Naive thymus-derived CD4-positive, alpha-beta T cell (primary cell): ENCODE results near the gene MIOX. TPM values are rescaled to one million over a fixed set of nuclear protein-coding genes. Genes with fewer than 3 reads are reported as not detected.

Experiments
- ATAC-seq: fragments of 150-1000 bp; cut with Tn5 transposase; 2 replicates; pipeline ENCODE4 v1.10.0; 2021; ENCODE audit warnings: mild to moderate bottlenecking, moderate library complexity
- CTCF ChIA-PET: fragments of 350-600 bp; sonication (Branson Sonifier 250); formaldehyde crosslinking; loops from one replicate; lab custom pipeline; 2021; ENCODE audit warnings: antibody characterized with exemption; lab: Charles Lee
- POLR2A ChIA-PET: fragments of 350-600 bp; sonication (Branson Sonifier 250); formaldehyde crosslinking; loops from one replicate; lab custom pipeline; 2021; ENCODE audit warnings: antibody characterized with exemption, inconsistent platforms; lab: Charles Lee
- DNase-seq, 9 donors: peaks; one replicate each; pipeline versions ENCODE4 v3.0.0 to v3.0.0-alpha.2; 2020 to 2022; ENCODE audit warnings: mixed read lengths in 1 of 9
- H3K27ac ChIP-seq: one replicate; pipeline ENCODE4 v1.7.0; 2013; ENCODE audit warnings: mild to moderate bottlenecking, low read depth, low read length, moderate library complexity
- H3K27me3 ChIP-seq, 2 donors: one replicate each; pipeline ENCODE4 v1.7.0; 2013; ENCODE audit warnings: low read length in 2 of 2, mild to moderate bottlenecking in 2 of 2, moderate library complexity in 2 of 2; ENCODE audit not compliant: control insufficient read depth in 2 of 2, insufficient read depth in 2 of 2
- H3K36me3 ChIP-seq, 3 experiments: 1 replicate in 2 of 3; 2 replicates in 1 of 3; pipeline ENCODE4 v1.7.0; 2013; ENCODE audit warnings: low read length in 3 of 3, mild to moderate bottlenecking in 3 of 3, moderate library complexity in 1 of 3; ENCODE audit not compliant: insufficient read depth in 3 of 3, control insufficient read depth in 2 of 3
- H3K4me1 ChIP-seq, 2 donors: one replicate each; pipeline ENCODE4 v1.7.0; 2013; ENCODE audit warnings: low read length in 2 of 2, mild to moderate bottlenecking in 2 of 2, moderate library complexity in 1 of 2; ENCODE audit not compliant: control insufficient read depth in 2 of 2, insufficient read depth in 2 of 2
- H3K4me3 ChIP-seq: 2 replicates; pipeline ENCODE4 v1.7.0; 2013; ENCODE audit warnings: mild to moderate bottlenecking, low read length
- H3K9me3 ChIP-seq, 3 experiments: 1 replicate in 2 of 3; 2 replicates in 1 of 3; pipeline ENCODE4 v1.7.0; 2013; ENCODE audit warnings: low read length in 3 of 3; ENCODE audit not compliant: control insufficient read depth in 2 of 3
- H3K27ac Mint-ChIP-seq, 9 donors: one replicate each; pipeline ENCODE4 v1.8.0; 2020 to 2022; ENCODE audit warnings: mixed read lengths in 9 of 9, mild to moderate bottlenecking in 8 of 9, moderate library complexity in 5 of 9, inconsistent platforms in 2 of 9
- H3K27me3 Mint-ChIP-seq, 5 donors: one replicate each; pipeline ENCODE4 v1.8.0; 2021 to 2022; ENCODE audit warnings: mixed read lengths in 5 of 5, mild to moderate bottlenecking in 1 of 5
- H3K36me3 Mint-ChIP-seq, 5 donors: one replicate each; pipeline ENCODE4 v1.8.0; 2020 to 2022; ENCODE audit warnings: mixed read lengths in 5 of 5, mild to moderate bottlenecking in 3 of 5, inconsistent platforms in 1 of 5
- H3K4me1 Mint-ChIP-seq, 7 donors: one replicate each; pipeline ENCODE4 v1.8.0; 2020 to 2022; ENCODE audit warnings: mixed read lengths in 7 of 7, mild to moderate bottlenecking in 3 of 7, inconsistent platforms in 1 of 7
- H3K4me3 Mint-ChIP-seq, 10 donors: one replicate each; pipeline ENCODE4 v1.8.0; 2020 to 2022; ENCODE audit warnings: mild to moderate bottlenecking in 10 of 10, mixed read lengths in 10 of 10, moderate library complexity in 6 of 10, inconsistent platforms in 2 of 10
- H3K9me3 Mint-ChIP-seq, 11 donors: one replicate each; pipeline ENCODE4 v1.8.0; 2020 to 2022; ENCODE audit warnings: mixed read lengths in 11 of 11, mild to moderate bottlenecking in 4 of 11, inconsistent platforms in 1 of 11, moderate library complexity in 1 of 11
- intact Hi-C, 2 donors: fragments of 100-400 bp; cut with micrococcal nuclease; formaldehyde crosslinking; loops; one replicate each; pipeline ENCODE4 v1.15.1; 2023
- polyA plus RNA-seq, 2 donors: library from polyadenylated mRNA; unstranded; fragments of 300-500 nt; fragmentation: Illumina TruSeq; gene quantifications; one replicate each; pipeline ENCODE4 v1.2.3, GENCODE V29; 2021
- total RNA-seq, 6 experiments: library from RNA in 5 of 6; stranded (reverse) in 5 of 6; gene quantifications; 1 replicate in 5 of 6; 2 replicates in 1 of 6; pipeline ENCODE4 v1.2.3 and lab custom pipeline; 2021 to 2026

The MIOX gene
- total and polyA plus RNA-seq, 7 experiments from 2014 or later, result 0.22 TPM; not detected in 6

- H3K27me3 ChIP-seq, result no peaks in the 10 kb centered on the region
- intact Hi-C loops, result loop anchor here (2.0 to 10.0 kb wide), 6 partner anchors 15 to 197 kb away; partner anchors contain the start of genes MAPK11 (in 1 of the 2), PPP6R2 (in 1 of the 2), SCO2 (in 1 of the 2) and SYCE3 (in 1 of the 2)
- Mint-ChIP-seq H3K9me3 (no peaks in the 10 kb centered on the region), H3K36me3 (peaks cover 0 to 15% (median 7%) of the 10 kb centered on the region in 5 donors), H3K27ac (peak overlapping the region; percentile 88 to 99 (median 93)), H3K4me1 (peaks cover 45 to 73% (median 66%) of the 10 kb centered on the region in 7 donors), H3K4me3 (peak overlapping the region; percentile 76 to 100 (median 94)), H3K27me3 (no peaks in the 10 kb centered on the region)
- peak overlapping the region; percentile 65 for H3K4me3 ChIP-seq
- no peak for ATAC-seq
- POLR2A ChIA-PET, result interaction anchor here (0.9 to 3.6 kb wide), 11 partner anchors 12 to 150 kb away, joined by 3 to 19 read pairs (median 9); partner anchors contain the start of genes LMF2, NCAPH2 and SCO2
- CTCF ChIA-PET, result interaction anchor here (2.2 to 4.0 kb wide), 2 partner anchors 37 to 54 kb away, joined by 7 to 18 read pairs; partner anchors contain the start of genes LMF2, NCAPH2 and SCO2
- DNase-seq, result no peak
- H3K4me1 ChIP-seq, result peaks cover 53 to 60% of the 10 kb centered on the region in 2 donors
- H3K9me3 ChIP-seq, result no peaks in the 10 kb centered on the region
- peaks cover 0 to 29% (median 4%) of the 10 kb centered on the region in 3 experiments for H3K36me3 ChIP-seq
- peak overlapping the region; percentile 90 for H3K27ac ChIP-seq
Observed at GRCh38 chr22:50471197-50471847, 15.3 kb upstream of the MIOX start.

DNA sequence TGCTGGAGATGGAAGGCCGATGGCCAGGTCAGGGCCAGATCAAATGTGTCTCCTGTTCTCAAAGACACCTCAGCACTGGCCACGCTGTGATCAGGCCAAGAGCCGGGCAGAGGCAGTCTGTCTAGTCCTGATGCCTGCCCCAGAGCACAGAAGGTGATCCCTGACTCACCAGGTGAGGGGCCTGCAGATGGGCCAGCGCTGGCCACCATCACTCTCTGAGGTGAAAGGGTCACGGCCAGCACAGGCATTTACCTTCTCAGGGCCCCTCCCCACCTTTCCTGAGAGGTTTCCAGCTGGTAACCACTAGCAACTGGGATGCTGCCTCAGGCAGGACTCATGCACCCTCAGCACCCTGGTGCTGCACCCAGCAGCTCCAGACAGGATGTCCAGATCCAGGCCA lies 14.7 kb upstream of the MIOX start:
- H3K36me3 Mint-ChIP-seq, result peaks cover 0 to 11% (median 3%) of the 10 kb centered on the region in 5 donors
- DNase-seq, result no peak
- POLR2A ChIA-PET, result interaction anchor here (1.0 to 3.0 kb wide), 5 partner anchors 26 to 150 kb away, joined by 4 to 15 read pairs (median 10); partner anchors contain the start of genes LMF2, NCAPH2 and SCO2
- Histone ChIP-seq H3K27me3 (no peaks in the 10 kb centered on the region), H3K4me1 (peaks cover 53 to 60% of the 10 kb centered on the region in 2 donors), H3K9me3 (no peaks in the 10 kb centered on the region), H3K4me3 (peak overlapping the region; percentile 11), H3K36me3 (peaks cover 0 to 22% (median 0%) of the 10 kb centered on the region in 3 experiments), H3K27ac (peak overlapping the region; percentile 90)
- intact Hi-C loops, result loop anchor here (2.0 to 10.0 kb wide), 6 partner anchors 15 to 197 kb away; partner anchors contain the start of genes MAPK11 (in 1 of the 2), PPP6R2 (in 1 of the 2), SCO2 (in 1 of the 2) and SYCE3 (in 1 of the 2)
- peaks cover 0 to under 1% (median 0%) of the 10 kb centered on the region in 5 donors for H3K27me3 Mint-ChIP-seq
- peak overlapping the region; percentile 85 to 97 (median 93) for H3K27ac Mint-ChIP-seq
- no peak for ATAC-seq
- peaks cover 40 to 72% (median 62%) of the 10 kb centered on the region in 7 donors for H3K4me1 Mint-ChIP-seq
- no peaks in the 10 kb centered on the region for H3K9me3 Mint-ChIP-seq
- CTCF ChIA-PET, result interaction anchor here (1.3 to 4.0 kb wide), 2 partner anchors 53 to 221 kb away, joined by 4 to 18 read pairs; partner anchors contain the start of genes HDAC10 and SCO2
- peak overlapping the region; percentile 65 to 100 (median 94) for H3K4me3 Mint-ChIP-seq

- Histone ChIP-seq H3K27me3 (no peaks in the 10 kb centered on the region), H3K27ac (peak overlapping the region; percentile 90), H3K4me3 (peak overlapping the region; percentile 72), H3K36me3 (peaks cover 0 to 12% (median 0%) of the 10 kb centered on the region in 3 experiments), H3K4me1 (peaks cover 53 to 58% of the 10 kb centered on the region in 2 donors), H3K9me3 (no peaks in the 10 kb centered on the region)
- intact Hi-C loops, result loop anchor here in 1 of 2 donors (1.0 to 10.0 kb wide), 4 partner anchors 54 to 198 kb away; partner anchors contain the start of genes MAPK11, PPP6R2 and SCO2
- POLR2A ChIA-PET, result interaction anchor here (0.8 to 3.0 kb wide), 11 partner anchors 10 to 148 kb away, joined by 3 to 15 read pairs (median 4); partner anchors contain the start of genes LMF2, NCAPH2, SCO2 and SYCE3
- H3K27me3 Mint-ChIP-seq, result peaks cover 0 to 4% (median 0%) of the 10 kb centered on the region in 5 donors
- ATAC-seq (no peak), DNase-seq (peak in 6 of 9 donors; percentile 41 to 51 (median 45))
- peaks cover 39 to 71% (median 62%) of the 10 kb centered on the region in 7 donors for H3K4me1 Mint-ChIP-seq
- peak overlapping the region; percentile 93 to 100 (median 96) for H3K4me3 Mint-ChIP-seq
- H3K9me3 Mint-ChIP-seq, result no peaks in the 10 kb centered on the region
- CTCF ChIA-PET, result interaction anchor here (0.6 to 1.3 kb wide), 4 partner anchors 10 to 222 kb away, joined by 3 to 5 read pairs (median 4); partner anchors contain the start of genes HDAC10 and SCO2
- H3K36me3 Mint-ChIP-seq, result peaks cover 0 to 10% (median 3%) of the 10 kb centered on the region in 5 donors
- peak overlapping the region; percentile 91 to 97 (median 93) for H3K27ac Mint-ChIP-seq
Observed at GRCh38 chr22:50473088-50473487, 13.6 kb upstream of the MIOX start.

- POLR2A ChIA-PET, result interaction anchor here (0.5 to 3.0 kb wide), 9 partner anchors 9 to 147 kb away, joined by 3 to 15 read pairs (median 4); partner anchors contain the start of genes LMF2, NCAPH2 and SCO2
- peak in 2 of 9 donors; percentile 21 to 53 for DNase-seq
- H3K27me3 ChIP-seq, result no peaks in the 10 kb centered on the region
- H3K27me3 Mint-ChIP-seq, result peaks cover 0 to 11% (median 0%) of the 10 kb centered on the region in 5 donors
- H3K27ac ChIP-seq, result peak overlapping the region; percentile 90
- intact Hi-C loops, result loop anchor here in 1 of 2 donors (1.0 to 10.0 kb wide), 4 partner anchors 53 to 199 kb away; partner anchors contain the start of genes MAPK11, PPP6R2 and SCO2
- H3K9me3 ChIP-seq, result no peaks in the 10 kb centered on the region
- peak overlapping the region; percentile 91 to 97 (median 93) for H3K27ac Mint-ChIP-seq
- H3K36me3 ChIP-seq, result peaks cover 0 to 3% (median 0%) of the 10 kb centered on the region in 3 experiments
- peaks cover 0 to 10% (median 3%) of the 10 kb centered on the region in 5 donors for H3K36me3 Mint-ChIP-seq
- H3K4me3 Mint-ChIP-seq, result peak overlapping the region; percentile 93 to 100 (median 96)
- H3K9me3 Mint-ChIP-seq, result no peaks in the 10 kb centered on the region
- peaks cover 46 to 48% of the 10 kb centered on the region in 2 donors for H3K4me1 ChIP-seq
- peaks cover 33 to 62% (median 55%) of the 10 kb centered on the region in 7 donors for H3K4me1 Mint-ChIP-seq
- no peak for ATAC-seq
- CTCF ChIA-PET, result interaction anchor here (0.6 to 1.3 kb wide), 2 partner anchors 9 to 145 kb away, joined by 3 read pairs; no protein-coding TSS in a partner anchor
- peak overlapping the region; percentile 72 for H3K4me3 ChIP-seq
Observed at GRCh38 chr22:50473855-50474671, 12.6 kb upstream of the MIOX start.

DNA sequence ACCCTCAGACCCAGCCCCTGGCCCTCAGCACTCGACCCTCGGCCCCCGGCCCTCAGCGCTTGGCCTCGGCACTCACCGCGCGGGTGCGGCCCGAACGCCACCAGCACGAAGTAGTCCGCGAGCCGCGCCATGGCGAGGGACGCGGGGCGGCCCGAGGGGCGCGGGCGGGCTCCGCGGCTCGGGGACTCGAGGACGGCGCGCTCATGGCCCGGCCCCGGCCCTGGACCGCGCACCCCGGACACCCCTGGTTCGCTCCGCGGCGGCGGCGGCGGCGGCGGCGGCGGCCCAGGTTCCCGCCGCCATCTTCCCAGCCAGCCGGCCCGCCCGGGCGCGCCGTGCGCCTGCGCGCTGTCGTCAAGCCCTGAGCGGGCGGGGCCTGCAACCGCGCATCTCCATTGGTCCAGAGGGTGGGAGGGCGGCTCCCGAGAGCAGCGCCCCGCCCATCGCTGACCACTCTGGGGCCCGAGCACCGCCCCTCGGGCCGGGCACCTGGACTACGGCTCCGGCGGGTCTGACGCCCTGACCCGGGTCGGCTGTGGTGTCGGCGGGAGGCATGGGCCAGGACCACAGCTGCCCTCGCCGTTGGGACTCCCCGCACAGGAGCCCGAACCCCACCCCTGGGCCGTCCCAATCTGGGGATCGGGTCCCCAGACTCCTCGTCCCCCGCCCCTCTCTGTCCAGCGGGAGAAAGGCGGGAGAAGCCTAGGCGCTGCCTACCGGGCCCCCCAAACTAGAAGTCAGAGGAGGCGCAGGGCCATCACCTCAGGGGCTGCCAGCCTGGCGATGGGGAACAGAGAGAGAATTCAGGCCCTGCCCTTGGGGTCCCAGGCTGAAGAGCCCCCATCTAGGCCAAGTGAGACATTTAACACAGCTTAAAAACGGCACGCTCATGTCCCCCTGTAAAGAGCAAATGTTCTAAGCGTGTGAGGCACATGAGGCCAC lies 11.7 kb upstream of the MIOX start, which contains the start of gene SBF1:
TSS of gene SBF1 (minus strand) at position 326 of the 942 bp plus-strand sequence. CDS start at position 131, 195 bp downstream.
- peaks cover 0 to 3% (median 0%) of the 10 kb centered on the region in 3 experiments for H3K36me3 ChIP-seq
- peaks cover 29 to 56% (median 46%) of the 10 kb centered on the region in 7 donors for H3K4me1 Mint-ChIP-seq
- peak within 1 kb of the TSS; percentile 90 for H3K27ac ChIP-seq
- H3K9me3 ChIP-seq, result no peaks in the 10 kb centered on the region
- DNase-seq, result peak; percentile 75 to 94 (median 85)
- peaks cover 0 to 10% (median 3%) of the 10 kb centered on the region in 5 donors for H3K36me3 Mint-ChIP-seq
- ChIA-PET POLR2A (interaction anchor here (1.3 kb wide), 1 partner anchor 51 kb away, joined by 4 read pairs; the partner anchor contains the start of gene SCO2), CTCF (interaction anchor here (0.6 to 0.7 kb wide), 2 partner anchors 31 to 146 kb away, joined by 3 read pairs; no protein-coding TSS in a partner anchor)
- H3K4me1 ChIP-seq, result peaks cover 39 to 42% of the 10 kb centered on the region in 2 donors
- peak within 1 kb of the TSS; percentile 91 to 97 (median 93) for H3K27ac Mint-ChIP-seq
- intact Hi-C loops, result loop anchor here (1.0 to 10.0 kb wide), 6 partner anchors 32 to 200 kb away; partner anchors contain the start of genes CHKB (in 1 of the 2), LMF2 (in 1 of the 2), MAPK11 (in 1 of the 2) and PPP6R2 (in 1 of the 2)
- no peaks in the 10 kb centered on the region for H3K27me3 ChIP-seq
- peak within 1 kb of the TSS; percentile 72 for H3K4me3 ChIP-seq
- H3K27me3 Mint-ChIP-seq, result peaks cover 0 to 20% (median 0%) of the 10 kb centered on the region in 5 donors
- H3K9me3 Mint-ChIP-seq, result no peaks in the 10 kb centered on the region
- H3K4me3 Mint-ChIP-seq, result peak within 1 kb of the TSS; percentile 93 to 100 (median 96)
- peak; percentile 89 for ATAC-seq
